Measurements from ENCODE around the gene TSN.
A peak's percentile ranks its signal among the peaks of the same experiment; 100 is the strongest.
"Not testable (repeated sequence)": the region's sequence is repeated elsewhere in the genome, so short reads cannot be mapped to it uniquely, and the experiment has no call there.

Gene TSN

GRCh38 chr2:121723316-121723715 is 32.1 kb upstream of the TSN start:
- H3K9me3 ChIP-seq (ENCODE audit: low read length): no peaks in the 10 kb centered on the region
- no peak overlapping the region for H3K4me3 ChIP-seq (ENCODE audit: low read depth in 1 of 2, low read length in 2 of 2)
- H3K4me1 ChIP-seq (ENCODE audit: insufficient read depth, low read length): no peaks in the 10 kb centered on the region
- no peak overlapping the region for H3K27ac ChIP-seq (ENCODE audit: low read depth, low read length)
- no peaks in the 10 kb centered on the region for H3K27me3 ChIP-seq (ENCODE audit: control insufficient read depth in 1 of 2, insufficient read depth in 2 of 2, low read length in 2 of 2)
- H3K36me3 ChIP-seq (ENCODE audit: insufficient read depth, low read length): peaks cover 5% of the 10 kb centered on the region
- H3K9ac ChIP-seq (ENCODE audit: low read length): no peak overlapping the region

- H3K27me3 ChIP-seq (ENCODE audit: control insufficient read depth in 1 of 2, insufficient read depth in 2 of 2, low read length in 2 of 2): no peaks in the 10 kb centered on the region
- no peaks in the 10 kb centered on the region for H3K9me3 ChIP-seq (ENCODE audit: low read length)
- H3K27ac ChIP-seq (ENCODE audit: low read depth, low read length): no peak overlapping the region
- H3K36me3 ChIP-seq (ENCODE audit: insufficient read depth, low read length): peaks cover 37% of the 10 kb centered on the region
- H3K9ac ChIP-seq (ENCODE audit: low read length): no peak overlapping the region
- H3K4me1 ChIP-seq (ENCODE audit: insufficient read depth, low read length): no peaks in the 10 kb centered on the region
- no peak overlapping the region for H3K4me3 ChIP-seq (ENCODE audit: low read depth in 1 of 2, low read length in 2 of 2)
Measured at GRCh38 chr2:121727332-121727731, 28.1 kb upstream of the TSN start.

- no peaks in the 10 kb centered on the region for H3K9me3 ChIP-seq (ENCODE audit: low read length)
- no peak overlapping the region for H3K27ac ChIP-seq (ENCODE audit: low read depth, low read length)
- no peak overlapping the region for H3K9ac ChIP-seq (ENCODE audit: low read length)
- peaks cover 38% of the 10 kb centered on the region for H3K36me3 ChIP-seq (ENCODE audit: insufficient read depth, low read length)
- no peaks in the 10 kb centered on the region for H3K4me1 ChIP-seq (ENCODE audit: insufficient read depth, low read length)
- H3K4me3 ChIP-seq (ENCODE audit: low read depth in 1 of 2, low read length in 2 of 2): no peak overlapping the region
- no peaks in the 10 kb centered on the region for H3K27me3 ChIP-seq (ENCODE audit: control insufficient read depth in 1 of 2, insufficient read depth in 2 of 2, low read length in 2 of 2)
Measured at GRCh38 chr2:121727950-121728349, 27.5 kb upstream of the TSN start.

- Histone ChIP-seq H3K27ac (ENCODE audit: low read depth, low read length) (no peak overlapping the region), H3K36me3 (ENCODE audit: insufficient read depth, low read length) (peaks cover 43% of the 10 kb centered on the region), H3K9ac (ENCODE audit: low read length) (no peak overlapping the region), H3K27me3 (ENCODE audit: control insufficient read depth in 1 of 2, insufficient read depth in 2 of 2, low read length in 2 of 2) (no peaks in the 10 kb centered on the region), H3K9me3 (ENCODE audit: low read length) (no peaks in the 10 kb centered on the region), H3K4me1 (ENCODE audit: insufficient read depth, low read length) (peaks cover 3% of the 10 kb centered on the region), H3K4me3 (ENCODE audit: low read depth in 1 of 2, low read length in 2 of 2) (no peak overlapping the region)
Measured at GRCh38 chr2:121731366-121731765, 24.1 kb upstream of the TSN start.

- H3K9me3 ChIP-seq (ENCODE audit: low read length); H3K27me3 ChIP-seq (ENCODE audit: control insufficient read depth in 1 of 2, insufficient read depth in 2 of 2, low read length in 2 of 2); H3K4me1 ChIP-seq (ENCODE audit: insufficient read depth, low read length); H3K27ac ChIP-seq (ENCODE audit: low read depth, low read length); H3K9ac ChIP-seq (ENCODE audit: low read length); H3K4me3 ChIP-seq (ENCODE audit: low read depth in 1 of 2, low read length in 2 of 2): not testable (repeated sequence)
- peaks cover 30% of the 10 kb centered on the region for H3K36me3 ChIP-seq (ENCODE audit: insufficient read depth, low read length)
Measured at GRCh38 chr2:121734544-121734943, 20.9 kb upstream of the TSN start.

- no peaks in the 10 kb centered on the region for H3K9me3 ChIP-seq (ENCODE audit: low read length)
- peaks cover 23% of the 10 kb centered on the region for H3K36me3 ChIP-seq (ENCODE audit: insufficient read depth, low read length)
- H3K4me3 ChIP-seq (ENCODE audit: low read depth in 1 of 2, low read length in 2 of 2): peak overlapping the region; percentile 91 to 95
- H3K4me1 ChIP-seq (ENCODE audit: insufficient read depth, low read length): peaks cover 8% of the 10 kb centered on the region
- H3K27me3 ChIP-seq (ENCODE audit: control insufficient read depth in 1 of 2, insufficient read depth in 2 of 2, low read length in 2 of 2): no peaks in the 10 kb centered on the region
- peak overlapping the region; percentile 85 for H3K27ac ChIP-seq (ENCODE audit: low read depth, low read length)
- H3K9ac ChIP-seq (ENCODE audit: low read length): peak overlapping the region; percentile 88
Measured at GRCh38 chr2:121735518-121736074, 19.9 kb upstream of the TSN start.

GRCh38 chr2:121736140-121736461 is 19.4 kb upstream of the TSN start:
- Histone ChIP-seq H3K9ac (ENCODE audit: low read length) (peak overlapping the region; percentile 88), H3K27me3 (ENCODE audit: control insufficient read depth in 1 of 2, insufficient read depth in 2 of 2, low read length in 2 of 2) (no peaks in the 10 kb centered on the region), H3K4me3 (ENCODE audit: low read depth in 1 of 2, low read length in 2 of 2) (peak overlapping the region; percentile 91 to 95), H3K4me1 (ENCODE audit: insufficient read depth, low read length) (peaks cover 8% of the 10 kb centered on the region), H3K27ac (ENCODE audit: low read depth, low read length) (peak overlapping the region; percentile 85), H3K36me3 (ENCODE audit: insufficient read depth, low read length) (peaks cover 19% of the 10 kb centered on the region), H3K9me3 (ENCODE audit: low read length) (no peaks in the 10 kb centered on the region)

- peak within 1 kb of the TSS; percentile 88 for H3K9ac ChIP-seq (ENCODE audit: low read length)
- H3K4me1 ChIP-seq (ENCODE audit: insufficient read depth, low read length): peaks cover 8% of the 10 kb centered on the region
- no peaks in the 10 kb centered on the region for H3K9me3 ChIP-seq (ENCODE audit: low read length)
- H3K36me3 ChIP-seq (ENCODE audit: insufficient read depth, low read length): peaks cover 13% of the 10 kb centered on the region
- H3K27ac ChIP-seq (ENCODE audit: low read depth, low read length): peak within 1 kb of the TSS; percentile 85
- H3K27me3 ChIP-seq (ENCODE audit: control insufficient read depth in 1 of 2, insufficient read depth in 2 of 2, low read length in 2 of 2): no peaks in the 10 kb centered on the region
- peak within 1 kb of the TSS; percentile 91 to 95 for H3K4me3 ChIP-seq (ENCODE audit: low read depth in 1 of 2, low read length in 2 of 2)
Measured at GRCh38 chr2:121736462-121737336, 18.8 kb upstream of the TSN start, which contains the start of gene NIFK. TSS of gene NIFK (minus strand) at chr2:121736875. CDS start at chr2:121736850, 25 bp downstream.

GRCh38 chr2:121740973-121741372 is 14.5 kb upstream of the TSN start:
- Histone ChIP-seq H3K27me3 (ENCODE audit: control insufficient read depth in 1 of 2, insufficient read depth in 2 of 2, low read length in 2 of 2) (no peaks in the 10 kb centered on the region), H3K4me1 (ENCODE audit: insufficient read depth, low read length) (peaks cover 4% of the 10 kb centered on the region), H3K36me3 (ENCODE audit: insufficient read depth, low read length) (no peaks in the 10 kb centered on the region), H3K9ac (ENCODE audit: low read length) (no peak overlapping the region), H3K27ac (ENCODE audit: low read depth, low read length) (no peak overlapping the region), H3K4me3 (ENCODE audit: low read depth in 1 of 2, low read length in 2 of 2) (no peak overlapping the region), H3K9me3 (ENCODE audit: low read length) (no peaks in the 10 kb centered on the region)

- H3K9me3 ChIP-seq (ENCODE audit: low read length): no peaks in the 10 kb centered on the region
- no peak overlapping the region for H3K9ac ChIP-seq (ENCODE audit: low read length)
- H3K36me3 ChIP-seq (ENCODE audit: insufficient read depth, low read length): no peaks in the 10 kb centered on the region
- peaks cover 4% of the 10 kb centered on the region for H3K4me1 ChIP-seq (ENCODE audit: insufficient read depth, low read length)
- no peak overlapping the region for H3K27ac ChIP-seq (ENCODE audit: low read depth, low read length)
- H3K4me3 ChIP-seq (ENCODE audit: low read depth in 1 of 2, low read length in 2 of 2): no peak overlapping the region
- H3K27me3 ChIP-seq (ENCODE audit: control insufficient read depth in 1 of 2, insufficient read depth in 2 of 2, low read length in 2 of 2): no peaks in the 10 kb centered on the region
Measured at GRCh38 chr2:121741450-121741849, 14.0 kb upstream of the TSN start.

GRCh38 chr2:121746071-121746578 is 9.3 kb upstream of the TSN start:
- no peaks in the 10 kb centered on the region for H3K36me3 ChIP-seq (ENCODE audit: insufficient read depth, low read length)
- no peaks in the 10 kb centered on the region for H3K4me1 ChIP-seq (ENCODE audit: insufficient read depth, low read length)
- H3K27me3 ChIP-seq (ENCODE audit: control insufficient read depth in 1 of 2, insufficient read depth in 2 of 2, low read length in 2 of 2): no peaks in the 10 kb centered on the region
- no peaks in the 10 kb centered on the region for H3K9me3 ChIP-seq (ENCODE audit: low read length)
- H3K9ac ChIP-seq (ENCODE audit: low read length): no peak overlapping the region
- H3K27ac ChIP-seq (ENCODE audit: low read depth, low read length): no peak overlapping the region
- H3K4me3 ChIP-seq (ENCODE audit: low read depth in 1 of 2, low read length in 2 of 2): no peak overlapping the region

Measured in muscle layer of colon (tissue), 2 donors.